ENCODE results near the gene CYB5R2. TPM values are rescaled to one million over a fixed set of nuclear protein-coding genes. Genes with fewer than 3 reads are reported as not detected.

Gene CYB5R2
- total RNA-seq, 1 donor from 2014 or later = 16.0 TPM

- H3K27ac ChIP-seq = no peak overlapping the region
- peaks cover 12% of the 10 kb centered on the region for H3K27me3 ChIP-seq (ENCODE audit: low read depth)
- H3K36me3 ChIP-seq = no peaks in the 10 kb centered on the region
- H3K4me1 ChIP-seq = peaks cover 13% of the 10 kb centered on the region
- H3K4me3 ChIP-seq = no peak overlapping the region
- no peak for DNase-seq
- TF ChIP-seq CTCF (IDR thresholded peaks at IDR 0.05) = no peak
- ATAC-seq = no peak
- H3K9me3 ChIP-seq = no peaks in the 10 kb centered on the region
- intact Hi-C loops (cut with DNase I) = no loop called here
Observed at GRCh38 chr11:7670641-7671040, 2.7 kb downstream of the CYB5R2 start.

DNA sequence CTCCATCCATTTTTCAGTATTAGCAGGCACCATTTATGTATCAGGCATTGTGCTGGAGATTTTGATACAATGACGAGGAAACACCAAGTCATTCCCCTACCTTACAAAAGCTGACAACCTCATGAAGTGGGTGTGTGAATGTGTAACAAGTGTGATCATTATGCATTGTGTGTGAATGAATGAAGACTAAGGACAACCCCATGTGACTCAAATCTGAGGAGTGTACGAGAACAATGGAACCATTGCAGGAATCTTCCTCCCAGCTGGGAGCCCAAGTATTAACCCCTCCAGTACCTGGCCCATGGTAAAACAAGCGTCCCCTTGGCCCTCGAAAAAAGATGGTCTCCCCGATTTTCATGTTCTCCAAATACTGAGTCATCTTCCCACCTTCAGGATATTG is 4.4 kb downstream of the CYB5R2 start:
- no peak for TF ChIP-seq CTCF (IDR thresholded peaks at IDR 0.05)
- DNase-seq = no peak
- Histone ChIP-seq H3K27me3 (ENCODE audit: low read depth) (peaks cover 6% of the 10 kb centered on the region), H3K9me3 (no peaks in the 10 kb centered on the region), H3K4me3 (no peak overlapping the region), H3K36me3 (no peaks in the 10 kb centered on the region), H3K4me1 (peaks cover 15% of the 10 kb centered on the region), H3K27ac (no peak overlapping the region)
- ATAC-seq = no peak
- intact Hi-C loops (cut with DNase I) = no loop called here

- no peak for DNase-seq
- H3K4me3 ChIP-seq = no peak overlapping the region
- H3K9me3 ChIP-seq = no peaks in the 10 kb centered on the region
- no peaks in the 10 kb centered on the region for H3K36me3 ChIP-seq
- H3K27me3 ChIP-seq (ENCODE audit: low read depth) = peaks cover 6% of the 10 kb centered on the region
- intact Hi-C loops (cut with DNase I) = no loop called here
- no peak for ATAC-seq
- no peak overlapping the region for H3K27ac ChIP-seq
- peaks cover 11% of the 10 kb centered on the region for H3K4me1 ChIP-seq
- no peak for TF ChIP-seq CTCF (IDR thresholded peaks at IDR 0.05)
Observed at GRCh38 chr11:7668464-7668863, 4.8 kb downstream of the CYB5R2 start.

DNA sequence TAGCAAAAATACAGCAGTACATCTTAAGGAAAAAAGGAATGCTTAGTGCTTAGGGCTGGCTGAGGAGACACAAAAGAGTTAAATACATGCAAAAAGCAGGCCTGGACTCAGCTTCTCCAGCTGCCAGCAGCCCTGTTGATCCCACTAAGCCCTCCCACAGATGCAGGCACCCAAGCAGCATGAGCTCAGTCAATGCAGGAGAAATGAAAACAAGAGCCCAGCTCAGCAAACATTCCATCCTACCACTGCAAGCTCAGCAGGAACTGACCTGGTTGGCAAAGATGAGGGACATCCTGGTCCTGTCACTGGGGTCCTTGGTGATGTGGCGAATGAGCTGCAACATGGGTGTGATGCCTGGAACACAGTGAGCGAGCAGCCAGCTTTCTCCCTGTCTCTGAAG is 5.8 kb downstream of the CYB5R2 start:
- ATAC-seq (no peak), DNase-seq (no peak)
- H3K36me3 ChIP-seq = no peaks in the 10 kb centered on the region
- H3K4me3 ChIP-seq = no peak overlapping the region
- H3K9me3 ChIP-seq = no peaks in the 10 kb centered on the region
- intact Hi-C loops (cut with DNase I) = no loop called here
- peaks cover 4% of the 10 kb centered on the region for H3K4me1 ChIP-seq
- no peak for TF ChIP-seq CTCF (IDR thresholded peaks at IDR 0.05)
- no peak overlapping the region for H3K27ac ChIP-seq
- no peaks in the 10 kb centered on the region for H3K27me3 ChIP-seq (ENCODE audit: low read depth)

- no peaks in the 10 kb centered on the region for H3K36me3 ChIP-seq
- intact Hi-C loops (cut with DNase I) = no loop called here
- H3K9me3 ChIP-seq = no peaks in the 10 kb centered on the region
- DNase-seq (no peak), ATAC-seq (no peak)
- H3K4me1 ChIP-seq = peaks cover 4% of the 10 kb centered on the region
- no peak for TF ChIP-seq CTCF (IDR thresholded peaks at IDR 0.05)
- no peaks in the 10 kb centered on the region for H3K27me3 ChIP-seq (ENCODE audit: low read depth)
- H3K27ac ChIP-seq = no peak overlapping the region
- H3K4me3 ChIP-seq = no peak overlapping the region
Observed at GRCh38 chr11:7666292-7666866, 6.9 kb downstream of the CYB5R2 start.
